ENCODE measurements around the gene NAA80. TPM values are rescaled to one million over a fixed set of nuclear protein-coding genes. Genes with fewer than 3 reads are reported as not detected.

NAA80 gene
- total and polyA plus RNA-seq, 4 donors = 4.8 to 16.6 (median 12.1) TPM

GRCh38 chr3:50304601-50305000 lies 5.4 kb upstream of the NAA80 start:
- H3K4me3 ChIP-seq = no peak overlapping the region
- H3K36me3 ChIP-seq (ENCODE audit: control insufficient read depth in 4 of 4, insufficient read depth in 4 of 4, low read length in 4 of 4) = peaks cover 0 to 6% (median under 1%) of the 10 kb centered on the region in 4 donors
- H3K9me3 ChIP-seq (ENCODE audit: control insufficient read depth in 4 of 4, insufficient read depth in 3 of 4, low read length in 3 of 4) = no peaks in the 10 kb centered on the region
- H3K27ac ChIP-seq (ENCODE audit: low read depth in 1 of 2, low read length in 1 of 2) = no peak overlapping the region
- no peak for DNase-seq
- no peaks in the 10 kb centered on the region for H3K27me3 ChIP-seq (ENCODE audit: control insufficient read depth in 3 of 3, insufficient read depth in 3 of 3, low read length in 2 of 3)
- peaks cover 10 to 20% (median 16%) of the 10 kb centered on the region in 5 donors for H3K4me1 ChIP-seq (ENCODE audit: control insufficient read depth in 5 of 5, insufficient read depth in 5 of 5, low read length in 5 of 5)
- no peak overlapping the region for H3K9ac ChIP-seq (ENCODE audit: insufficient read depth in 1 of 2, low read length in 2 of 2)
- TF ChIP-seq CTCF (IDR thresholded peaks at IDR 0.05; ENCODE audit: control extremely low read depth, extremely low read depth) = no peak
- ATAC-seq (ENCODE audit: insufficient read depth, low FRiP score) = no peak

GRCh38 chr3:50303013-50303815 lies 4.0 kb upstream of the NAA80 start, which contains the start of gene HYAL1:
Gene HYAL1 (minus strand): TSS chr3:50303574. CDS start chr3:50302956, 618 bp downstream.
- 43 to 69% methylated on average over 14 of the region's 14 CpGs for WGBS, 2 donors
- no peak within 1 kb of the TSS for H3K9ac ChIP-seq (ENCODE audit: insufficient read depth in 1 of 2, low read length in 2 of 2)

GRCh38 chr3:50302095-50303012 lies 3.1 kb upstream of the NAA80 start:
- DNase-seq (no peak), ATAC-seq (ENCODE audit: insufficient read depth, low FRiP score) (no peak)
- peak overlapping the region; percentile 11 for H3K4me3 ChIP-seq
- peaks cover 10 to 31% (median 17%) of the 10 kb centered on the region in 5 donors for H3K4me1 ChIP-seq (ENCODE audit: control insufficient read depth in 5 of 5, insufficient read depth in 5 of 5, low read length in 5 of 5)
- WGBS, 2 donors = 84 to 89% methylated on average over 32 of the region's 32 CpGs
- H3K9ac ChIP-seq (ENCODE audit: insufficient read depth in 1 of 2, low read length in 2 of 2) = no peak overlapping the region
- no peaks in the 10 kb centered on the region for H3K27me3 ChIP-seq (ENCODE audit: control insufficient read depth in 3 of 3, insufficient read depth in 3 of 3, low read length in 2 of 3)
- H3K36me3 ChIP-seq (ENCODE audit: control insufficient read depth in 4 of 4, insufficient read depth in 4 of 4, low read length in 4 of 4) = no peaks in the 10 kb centered on the region
- TF ChIP-seq CTCF (IDR thresholded peaks at IDR 0.05; ENCODE audit: control extremely low read depth, extremely low read depth) = no peak
- peak overlapping the region; percentile 83 to 84 for H3K27ac ChIP-seq (ENCODE audit: low read depth in 1 of 2, low read length in 1 of 2)
- H3K9me3 ChIP-seq (ENCODE audit: control insufficient read depth in 4 of 4, insufficient read depth in 3 of 4, low read length in 3 of 4) = no peaks in the 10 kb centered on the region

More at GRCh38 chr3:50303013-50303815, 4.0 kb upstream of the NAA80 start, which contains the start of gene HYAL1:
- Histone ChIP-seq H3K27me3 (ENCODE audit: control insufficient read depth in 3 of 3, insufficient read depth in 3 of 3, low read length in 2 of 3) (no peaks in the 10 kb centered on the region), H3K27ac (ENCODE audit: low read depth in 1 of 2, low read length in 1 of 2) (peak within 1 kb of the TSS; percentile 83 to 84), H3K4me1 (ENCODE audit: control insufficient read depth in 5 of 5, insufficient read depth in 5 of 5, low read length in 5 of 5) (peaks cover 10 to 28% (median 17%) of the 10 kb centered on the region in 5 donors), H3K4me3 (peak within 1 kb of the TSS; percentile 18), H3K9me3 (ENCODE audit: control insufficient read depth in 4 of 4, insufficient read depth in 3 of 4, low read length in 3 of 4) (no peaks in the 10 kb centered on the region), H3K36me3 (ENCODE audit: control insufficient read depth in 4 of 4, insufficient read depth in 4 of 4, low read length in 4 of 4) (no peaks in the 10 kb centered on the region)
- no peak for TF ChIP-seq CTCF (IDR thresholded peaks at IDR 0.05; ENCODE audit: control extremely low read depth, extremely low read depth)
- ATAC-seq (ENCODE audit: insufficient read depth, low FRiP score) = peak; percentile 17
- peak; percentile 30 to 56 (median 48) for DNase-seq
